Stimulated activated CD4-positive, alpha-beta T cell treated with anti-CD3 and anti-CD28 coated beads, TNF-alpha, amount 100 ng/mL, for 24 hours (primary cell): ENCODE results near the gene GLRX5.
A peak's percentile ranks its signal among the peaks of the same experiment; 100 is the strongest.
"Not testable (repeated sequence)": the region's sequence is repeated elsewhere in the genome, so short reads cannot be mapped to it uniquely, and the experiment has no call there.

ENCODE experiments used
- DNase-seq, 3 experiments: peaks; one replicate each; pipeline ENCODE4 v3.0.0-alpha.2; 2020; ENCODE audit warnings: low read depth in 3 of 3

GLRX5 gene

DNA sequence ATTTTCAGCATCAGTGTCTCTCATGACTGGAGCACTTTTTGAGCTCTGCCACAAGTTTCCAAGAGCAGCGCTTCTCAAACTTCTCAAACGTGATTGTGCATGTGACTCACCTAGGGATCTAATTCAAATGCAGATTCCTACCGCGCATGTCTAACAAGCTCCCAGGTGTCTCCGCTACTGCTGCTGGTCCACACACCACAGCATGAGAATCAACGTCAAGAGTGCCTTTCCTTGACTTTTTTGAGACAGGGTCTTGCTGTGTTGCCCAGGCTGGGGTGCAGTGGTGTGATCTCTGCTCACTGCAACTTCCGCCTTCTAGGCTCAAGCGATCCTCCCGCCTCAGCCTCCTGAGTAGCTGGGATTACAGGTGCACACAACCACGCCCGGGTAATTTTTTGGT is 22.4 kb downstream of the GLRX5 start:
- no peak for DNase-seq

DNA sequence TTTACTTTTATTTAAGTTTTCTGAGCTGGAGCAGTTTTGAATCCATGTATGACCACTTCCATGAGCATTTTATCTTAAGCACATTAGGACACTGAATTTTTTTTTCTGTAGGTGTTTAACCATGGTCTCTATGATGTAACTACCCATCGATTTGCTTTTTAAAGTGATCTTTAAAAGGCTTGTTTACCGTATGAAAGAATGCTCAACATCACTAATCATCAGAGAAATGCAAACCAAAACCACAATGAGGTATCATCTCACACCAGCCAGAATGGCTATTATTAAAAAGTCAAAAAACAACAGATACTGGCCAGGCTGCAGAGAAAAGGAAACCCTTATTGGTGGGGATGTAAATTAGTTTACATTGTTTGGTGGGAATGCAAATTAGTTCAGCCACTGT is 23.0 kb downstream of the GLRX5 start:
- no peak for DNase-seq

DNA sequence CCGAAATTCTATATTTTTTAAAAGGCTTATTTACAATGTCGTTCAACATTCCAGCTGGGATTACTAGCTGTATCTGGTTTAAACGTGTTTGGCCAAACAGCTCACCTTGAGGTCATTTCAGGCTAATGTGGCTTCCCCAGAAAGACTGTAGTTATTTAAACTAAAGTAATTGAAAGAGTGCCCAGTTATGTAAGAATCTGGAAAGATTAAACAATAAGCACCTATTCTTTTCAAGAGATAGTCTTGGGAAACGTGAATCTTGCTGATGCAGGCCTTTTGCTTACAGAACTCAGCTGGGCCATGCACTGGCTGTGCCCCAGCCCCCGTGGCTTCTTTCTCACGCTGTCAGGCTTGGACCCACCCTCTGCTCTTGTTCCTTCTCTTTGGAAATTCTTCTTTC is 24.4 kb downstream of the GLRX5 start:
- DNase-seq: no peak

GRCh38 chr14:95561001-95561412 is 26.2 kb downstream of the GLRX5 start:
- DNase-seq: peak; percentile 75 to 87 (median 77)

DNA sequence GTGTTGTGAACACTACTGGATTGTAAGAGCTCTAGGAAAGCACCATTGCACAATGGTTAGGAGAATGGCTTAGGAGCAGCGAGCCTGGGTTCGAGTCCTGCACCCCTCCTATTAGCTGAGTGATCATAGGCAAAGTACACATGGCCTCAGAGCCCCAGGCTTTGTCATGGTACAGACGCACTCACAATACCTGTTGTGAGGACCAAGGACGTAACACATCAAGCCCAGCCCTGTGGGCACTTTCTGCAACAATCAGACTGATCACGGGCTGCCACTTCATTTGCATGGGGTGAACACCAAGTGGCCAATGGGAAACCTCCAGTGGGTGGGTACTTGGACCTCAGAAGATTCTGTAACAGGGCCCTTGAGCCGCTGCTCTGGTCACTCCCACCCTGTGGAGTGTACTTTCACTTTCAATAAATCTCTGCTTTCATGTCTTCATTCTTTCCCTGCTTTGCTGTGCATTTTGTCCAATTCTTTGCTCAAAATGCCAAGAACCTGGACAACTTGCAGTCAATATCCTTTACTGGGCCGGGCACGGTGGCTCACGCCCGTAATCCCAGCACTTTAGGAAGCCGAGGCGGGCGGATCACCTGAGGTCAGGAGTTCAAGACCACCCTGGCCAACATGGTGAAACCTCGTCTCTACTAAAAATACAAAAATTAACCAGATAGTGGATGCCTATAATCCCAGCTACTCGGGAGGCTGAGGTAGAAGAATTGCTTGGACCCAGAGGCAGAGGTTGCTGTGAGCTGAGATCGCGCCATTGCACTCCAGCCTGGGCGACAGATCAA is 28.2 kb downstream of the GLRX5 start:
- DNase-seq: no peak

DNA sequence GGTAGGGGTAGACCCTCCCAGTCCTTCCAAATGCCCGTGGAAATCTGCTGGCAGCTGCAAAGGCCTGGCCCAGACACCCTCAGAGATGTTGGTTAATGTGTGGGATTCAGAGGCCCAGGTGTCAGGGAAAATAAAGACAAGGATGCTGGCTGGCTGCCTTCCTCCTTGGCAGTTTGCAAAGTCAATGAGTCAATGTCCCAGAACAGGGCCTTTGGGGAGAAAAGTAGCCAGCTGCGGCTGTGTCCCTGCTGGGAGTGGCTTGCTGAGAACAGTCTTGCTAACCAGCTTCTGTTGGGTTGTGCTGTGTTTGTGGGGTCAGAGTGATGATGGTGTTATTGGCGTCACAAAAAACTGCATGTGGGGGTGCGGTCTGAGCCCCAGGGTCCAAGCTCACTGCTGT is 29.2 kb downstream of the GLRX5 start:
- no peak for DNase-seq

DNA sequence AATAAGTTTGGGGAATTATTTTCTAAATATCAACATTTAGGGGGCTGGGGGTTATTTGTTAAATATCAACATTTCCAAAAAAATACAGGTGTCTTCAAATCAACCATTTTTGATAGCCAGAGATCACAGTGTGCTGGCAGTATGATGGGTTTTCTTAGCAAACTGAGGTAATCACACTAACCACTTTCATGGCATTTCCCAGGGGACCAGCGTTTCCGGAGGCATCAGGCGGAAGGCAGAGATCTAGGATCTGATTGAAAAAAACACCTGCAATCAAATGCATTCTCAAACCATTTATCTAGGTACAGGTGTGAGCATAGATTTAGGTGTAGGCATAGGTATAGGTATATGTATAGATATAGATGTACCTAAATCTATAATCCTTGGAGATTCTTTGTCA is 34.6 kb downstream of the GLRX5 start:
- no peak for DNase-seq

DNA sequence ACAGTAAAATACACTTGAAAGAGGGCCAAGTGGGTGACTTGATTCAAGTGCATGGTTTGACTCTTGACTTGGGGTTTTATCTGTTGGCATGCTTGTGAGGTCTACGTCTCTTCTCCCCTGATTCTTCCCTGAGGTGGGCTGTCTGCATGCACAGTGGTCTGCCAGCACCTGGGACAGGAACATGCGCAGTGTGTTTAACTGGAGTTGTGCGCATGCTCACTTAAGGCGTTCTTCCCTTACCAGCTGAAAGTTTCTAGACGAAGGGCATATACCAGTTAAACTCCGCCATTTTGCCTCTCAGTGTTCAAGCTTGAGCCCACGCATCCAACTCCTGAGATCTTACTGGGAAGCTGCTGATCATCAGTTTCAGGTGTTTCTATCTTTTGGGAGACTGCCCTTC is 38.5 kb downstream of the GLRX5 start:
- DNase-seq: no peak

DNA sequence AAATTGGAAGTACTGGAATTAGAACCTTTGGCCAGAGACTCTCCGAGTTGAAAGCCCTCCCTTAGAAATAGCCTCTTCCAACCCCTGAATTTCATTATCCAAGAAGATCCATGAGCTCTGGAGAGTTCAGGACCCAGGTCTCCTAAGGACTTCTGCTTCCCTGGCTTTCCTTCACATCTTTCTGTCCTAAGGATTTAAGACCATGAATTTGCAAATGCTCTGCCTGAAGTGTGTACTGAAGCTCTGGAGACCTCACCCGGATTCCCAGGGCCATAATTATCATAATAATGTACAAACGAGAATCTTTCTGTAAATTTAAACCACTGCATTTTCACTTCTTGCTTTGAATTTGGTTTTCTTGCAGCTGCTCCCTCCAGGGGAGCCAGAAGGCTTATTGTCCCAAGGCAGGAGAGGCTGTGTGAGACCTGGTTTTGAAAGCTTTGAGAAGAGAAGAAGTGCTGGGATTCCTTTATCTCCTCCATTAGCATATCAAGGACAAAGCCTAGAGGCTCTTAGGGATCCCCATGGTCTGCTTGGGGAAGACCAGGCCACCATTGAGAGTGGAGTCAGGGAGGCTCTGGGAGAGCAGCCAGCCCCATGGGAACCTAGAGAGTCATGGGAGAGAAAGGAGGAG is 41.1 kb downstream of the GLRX5 start:
- no peak for DNase-seq

GRCh38 chr14:95577067-95577800 is 42.4 kb downstream of the GLRX5 start:
- DNase-seq: no peak

GRCh38 chr14:95577870-95578269 is 43.0 kb downstream of the GLRX5 start:
- no peak for DNase-seq

DNA sequence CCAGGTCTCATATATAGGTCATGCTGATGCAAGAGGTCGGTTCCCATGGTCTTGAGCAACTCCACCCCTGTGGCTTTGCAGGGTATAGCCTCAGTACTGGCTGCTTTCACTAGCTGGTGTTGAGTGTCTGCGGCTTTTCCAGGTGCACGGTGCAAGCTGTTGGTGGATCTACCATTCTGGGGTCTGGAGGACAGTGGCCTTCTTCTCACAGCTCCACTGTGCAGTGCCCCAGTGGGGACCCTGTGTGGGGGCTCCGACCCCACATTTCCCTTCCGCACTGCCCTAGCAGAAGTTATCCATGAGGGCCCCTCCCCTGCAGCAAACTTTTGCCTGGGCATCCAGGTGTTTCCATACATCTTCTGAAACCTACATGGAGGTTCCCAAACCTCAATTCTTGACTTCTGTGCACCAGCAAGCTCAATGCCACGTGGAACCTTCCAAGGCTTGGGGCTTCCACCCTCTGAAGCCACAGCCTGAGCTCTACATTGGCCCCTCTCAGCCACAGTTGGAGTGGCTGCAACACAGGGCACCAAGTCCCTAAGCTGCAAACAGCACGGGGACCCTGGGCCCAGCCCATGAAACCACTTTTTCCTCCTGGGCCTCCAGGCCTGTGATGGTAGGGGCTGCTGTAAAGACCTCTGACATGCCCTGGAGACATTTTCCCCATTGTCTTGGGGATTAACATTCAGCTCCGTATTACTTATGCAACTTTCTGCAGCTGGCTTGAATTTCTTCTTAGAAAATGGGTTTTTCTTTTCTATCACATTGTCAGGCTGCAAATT is 49.2 kb downstream of the GLRX5 start:
- not testable (repeated sequence) for DNase-seq

GRCh38 chr14:95585953-95586620 is 51.2 kb downstream of the GLRX5 start:
- no peak for DNase-seq

- not testable (repeated sequence) for DNase-seq
Measured at GRCh38 chr14:95591182-95591581, 56.3 kb downstream of the GLRX5 start.
